Peyer's patch (tissue), 4 donors: ENCODE measurements around the gene CHTF18.

Experiments
- CTCF ChIP-seq, 6 experiments: fragments of 450-650 bp in 4 of 6; fragments of 200-600 bp in 2 of 6; sonication (generic) in 1 of 6; IDR thresholded peaks; one replicate each; pipeline ENCODE4 v1.5.1; 2017 to 2019; ENCODE audit warnings: antibody characterized with exemption in 6 of 6, mild to moderate bottlenecking in 3 of 6, moderate library complexity in 1 of 6
- POLR2A ChIP-seq, 2 donors: fragments of 450-650 bp; IDR thresholded peaks; one replicate each; pipeline ENCODE4 v1.5.1; 2017; ENCODE audit warnings: antibody characterized with exemption in 2 of 2, mild to moderate bottlenecking in 2 of 2, moderate library complexity in 2 of 2

- TF ChIP-seq CTCF (IDR thresholded peaks at IDR 0.05) (no peak), POLR2A (IDR thresholded peaks at IDR 0.05) (no peak)
These were observed 20.0 kb upstream of the CHTF18 start for GRCh38 chr16:768428-768827.
